HCT116 (cell line): ENCODE results near the gene SERGEF.

Experiments used
- CEBPB ChIP-seq: IDR thresholded peaks from 2 replicates; pipeline ENCODE4 v1.6.1; 2012; ENCODE audit warnings: low read depth
- CTCF ChIP-seq, 3 experiments: fragments of 200-600 bp in 1 of 3; sonication (generic) in 1 of 3; IDR thresholded peaks in 2 of 3; conservative IDR thresholded peaks in 1 of 3; 2 replicates each; pipeline ENCODE4 v1.5.1; 2012 to 2017; ENCODE audit warnings: low read depth in 2 of 3, low read length in 2 of 3, antibody characterized with exemption in 1 of 3, borderline replicate concordance in 1 of 3, control low read depth in 1 of 3, mild to moderate bottlenecking in 1 of 3, mixed read lengths in 1 of 3, mixed run types in 1 of 3, moderate library complexity in 1 of 3; ENCODE audit not compliant: insufficient read depth in 1 of 3
- EGR1 ChIP-seq: IDR thresholded peaks from 2 replicates; pipeline ENCODE4 v1.6.1; 2012; ENCODE audit warnings: low read depth
- EZH2 ChIP-seq: fragments of 200-600 bp; sonication (generic); IDR thresholded peaks from 2 replicates; pipeline ENCODE4 v1.6.1; 2017; ENCODE audit warnings: antibody characterized with exemption, mixed run types
- EZH2phosphoT487 ChIP-seq: fragments of 200-600 bp; IDR thresholded peaks from 2 replicates; pipeline ENCODE4 v1.6.1; 2018; ENCODE audit warnings: antibody characterized with exemption, borderline replicate concordance
- JUND ChIP-seq: IDR thresholded peaks from 2 replicates; pipeline ENCODE4 v1.6.1; 2012
- MAX ChIP-seq: IDR thresholded peaks from 2 replicates; pipeline ENCODE4 v1.6.1; 2012
- POLR2A ChIP-seq: IDR thresholded peaks from 2 replicates; pipeline ENCODE4 v1.7.0; 2011; ENCODE audit warnings: borderline replicate concordance; ENCODE audit not compliant: insufficient read depth, insufficient read length; ENCODE audit errors: extremely low read depth
- POLR2AphosphoS5 ChIP-seq: IDR thresholded peaks from 2 replicates; pipeline ENCODE4 v1.6.1; 2011; ENCODE audit warnings: mild to moderate bottlenecking, low read depth, low read length, moderate library complexity
- RAD21 ChIP-seq: IDR thresholded peaks from 2 replicates; pipeline ENCODE4 v1.6.1; 2012; ENCODE audit warnings: low read depth, mild to moderate bottlenecking
- REST ChIP-seq: IDR thresholded peaks from 2 replicates; pipeline ENCODE4 v1.6.1; 2012; ENCODE audit warnings: low read depth
- SP1 ChIP-seq: IDR thresholded peaks from 2 replicates; pipeline ENCODE4 v1.6.1; 2012; ENCODE audit warnings: low read depth
- YY1 ChIP-seq: IDR thresholded peaks from 2 replicates; pipeline ENCODE4 v1.6.1; 2011; ENCODE audit warnings: low read length, low read depth, moderate library complexity, mild to moderate bottlenecking; ENCODE audit not compliant: insufficient replicate concordance; ENCODE audit errors: extremely low read depth

GRCh38 chr11:18054511-18055103 lies 41.8 kb upstream of the SERGEF start:
- TF ChIP-seq CTCF (IDR thresholded peaks at IDR 0.05 in 2 of 3, conservative IDR thresholded peaks at IDR 0.05 in 1 of 3; ENCODE audit: borderline replicate concordance in 1 of 3, insufficient read depth in 1 of 3, low read depth in 2 of 3, low read length in 2 of 3) (no peak), REST (no peak), EZH2 (no peak), CEBPB (no peak), MAX (no peak), POLR2AphosphoS5 (no peak), EZH2phosphoT487 (no peak), RAD21 (no peak), POLR2A (no peak), EGR1 (no peak), SP1 (no peak), JUND (no peak), YY1 (no peak)
